ENCODE measurements around the gene AMDHD2.

The AMDHD2 gene

DNA sequence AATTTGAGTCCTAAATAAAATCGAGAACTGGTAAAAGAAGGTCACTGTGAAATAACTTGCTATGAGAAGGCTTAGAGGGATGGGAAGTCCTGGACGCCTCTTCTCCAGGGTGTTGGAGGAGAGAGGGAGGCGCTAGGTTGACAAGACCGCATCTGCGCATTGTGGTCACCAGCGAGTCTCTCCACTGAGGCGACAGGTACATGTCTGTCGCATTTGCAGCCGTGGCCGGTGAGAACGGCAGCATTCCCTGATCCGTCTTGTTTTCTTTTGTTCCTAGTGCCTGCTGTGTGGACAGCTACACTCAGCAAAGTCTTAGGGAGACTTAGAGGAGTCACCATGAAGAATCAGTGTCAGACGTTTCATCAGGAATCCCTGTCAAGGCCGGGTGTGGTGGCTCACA, 14.5 kb upstream of the AMDHD2 start:
- DNase-seq: no peak
- H3K9me3 ChIP-seq: no peaks in the 10 kb centered on the region
- H3K4me3 ChIP-seq: no peak overlapping the region
- peaks cover 0 to 14% (median 8%) of the 10 kb centered on the region in 4 donors for H3K4me1 ChIP-seq
- intact Hi-C loops (cut with DNase I; ENCODE audit: low total_unique reads): no loop called here
- no peak for TF ChIP-seq CTCF (IDR thresholded peaks at IDR 0.05)
- no peaks in the 10 kb centered on the region for H3K27me3 ChIP-seq
- no peaks in the 10 kb centered on the region for H3K36me3 ChIP-seq
- no peak overlapping the region for H3K27ac ChIP-seq

GRCh38 chr16:2507052-2507659, 13.0 kb upstream of the AMDHD2 start:
- peaks cover 0 to 10% (median 8%) of the 10 kb centered on the region in 4 donors for H3K4me1 ChIP-seq
- no peaks in the 10 kb centered on the region for H3K9me3 ChIP-seq
- no peaks in the 10 kb centered on the region for H3K36me3 ChIP-seq
- H3K4me3 ChIP-seq: no peak overlapping the region
- TF ChIP-seq CTCF (IDR thresholded peaks at IDR 0.05): no peak
- H3K27me3 ChIP-seq: no peaks in the 10 kb centered on the region
- no peak overlapping the region for H3K27ac ChIP-seq
- DNase-seq: peak in 1 of 2 donors; percentile 72
- intact Hi-C loops (cut with DNase I; ENCODE audit: low total_unique reads): no loop called here

GRCh38 chr16:2507665-2508064, 12.5 kb upstream of the AMDHD2 start:
- H3K27ac ChIP-seq: no peak overlapping the region

DNA sequence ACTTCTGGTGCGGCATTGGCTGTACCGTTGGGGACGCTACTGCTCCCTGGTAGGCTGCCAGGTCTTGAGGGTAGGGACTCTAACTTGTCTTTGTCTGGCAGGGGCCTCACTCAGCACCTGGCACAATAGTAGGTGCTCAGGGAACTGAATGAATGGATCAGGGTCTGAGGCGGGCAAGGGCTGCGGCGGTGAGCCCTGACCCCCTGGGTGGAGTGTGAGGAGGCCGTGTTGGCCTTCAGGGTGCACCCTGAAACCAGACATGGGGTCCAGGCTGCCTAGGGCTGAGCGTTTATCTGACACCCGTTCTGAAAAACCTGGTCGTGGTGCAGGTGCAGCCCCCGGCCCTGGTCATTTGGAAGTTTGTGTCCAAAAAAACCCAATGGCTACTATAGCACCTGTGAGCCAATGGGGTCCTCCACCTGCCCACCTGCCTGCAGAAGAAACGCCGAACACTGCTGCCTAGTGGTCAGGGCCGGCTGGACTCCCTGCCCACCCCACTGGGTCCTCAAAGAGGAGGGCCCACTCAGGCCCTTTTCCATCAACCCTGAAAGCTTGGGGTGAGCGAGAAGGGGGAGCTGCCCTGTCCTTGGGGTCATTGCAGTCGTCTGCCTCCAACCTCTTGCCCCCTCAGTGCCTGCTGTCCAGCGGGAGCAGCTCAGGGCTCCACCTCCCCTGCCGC, 11.3 kb upstream of the AMDHD2 start:
- H3K27me3 ChIP-seq: no peaks in the 10 kb centered on the region
- H3K4me1 ChIP-seq: peaks cover 0 to 18% (median 16%) of the 10 kb centered on the region in 4 donors
- H3K36me3 ChIP-seq: no peaks in the 10 kb centered on the region
- H3K27ac ChIP-seq: no peak overlapping the region
- H3K4me3 ChIP-seq: no peak overlapping the region
- intact Hi-C loops (cut with DNase I; ENCODE audit: low total_unique reads): no loop called here
- no peak for DNase-seq
- TF ChIP-seq CTCF (IDR thresholded peaks at IDR 0.05): no peak
- H3K9me3 ChIP-seq: no peaks in the 10 kb centered on the region

More at GRCh38 chr16:2507665-2508064, 12.5 kb upstream of the AMDHD2 start:
- Histone ChIP-seq H3K27me3 (no peaks in the 10 kb centered on the region), H3K9me3 (no peaks in the 10 kb centered on the region), H3K36me3 (no peaks in the 10 kb centered on the region), H3K4me1 (peaks cover 0 to 11% (median 8%) of the 10 kb centered on the region in 4 donors), H3K4me3 (no peak overlapping the region)
- TF ChIP-seq CTCF (IDR thresholded peaks at IDR 0.05): no peak
- DNase-seq: peak in 1 of 2 donors; percentile 65
- intact Hi-C loops (cut with DNase I; ENCODE audit: low total_unique reads): no loop called here

GRCh38 chr16:2511128-2511800, 8.9 kb upstream of the AMDHD2 start:
- Histone ChIP-seq H3K27me3 (no peaks in the 10 kb centered on the region), H3K4me1 (peaks cover 0 to 34% (median 32%) of the 10 kb centered on the region in 4 donors), H3K27ac (peak overlapping the region in 1 of 2 donors; percentile 20), H3K36me3 (peaks cover 0 to 1% (median 0%) of the 10 kb centered on the region in 3 donors), H3K4me3 (no peak overlapping the region), H3K9me3 (no peaks in the 10 kb centered on the region)
- no peak for TF ChIP-seq CTCF (IDR thresholded peaks at IDR 0.05)
- intact Hi-C loops (cut with DNase I; ENCODE audit: low total_unique reads): no loop called here
- peak; percentile 80 to 90 for DNase-seq
